Stimulated activated CD8-positive, alpha-beta memory T cell treated with anti-CD3 and anti-CD28 coated beads, Interleukin-7, amount 100 ng/mL, for 24 hours (primary cell): ENCODE measurements around the gene USP9X.
"Not testable (repeated sequence)": the region's sequence is repeated elsewhere in the genome, so short reads cannot be mapped to it uniquely, and the experiment has no call there.

Experiments
- DNase-seq: peaks from one replicate; pipeline ENCODE4 v3.0.0-alpha.2; 2020; ENCODE audit warnings: low read depth

Gene USP9X

DNA sequence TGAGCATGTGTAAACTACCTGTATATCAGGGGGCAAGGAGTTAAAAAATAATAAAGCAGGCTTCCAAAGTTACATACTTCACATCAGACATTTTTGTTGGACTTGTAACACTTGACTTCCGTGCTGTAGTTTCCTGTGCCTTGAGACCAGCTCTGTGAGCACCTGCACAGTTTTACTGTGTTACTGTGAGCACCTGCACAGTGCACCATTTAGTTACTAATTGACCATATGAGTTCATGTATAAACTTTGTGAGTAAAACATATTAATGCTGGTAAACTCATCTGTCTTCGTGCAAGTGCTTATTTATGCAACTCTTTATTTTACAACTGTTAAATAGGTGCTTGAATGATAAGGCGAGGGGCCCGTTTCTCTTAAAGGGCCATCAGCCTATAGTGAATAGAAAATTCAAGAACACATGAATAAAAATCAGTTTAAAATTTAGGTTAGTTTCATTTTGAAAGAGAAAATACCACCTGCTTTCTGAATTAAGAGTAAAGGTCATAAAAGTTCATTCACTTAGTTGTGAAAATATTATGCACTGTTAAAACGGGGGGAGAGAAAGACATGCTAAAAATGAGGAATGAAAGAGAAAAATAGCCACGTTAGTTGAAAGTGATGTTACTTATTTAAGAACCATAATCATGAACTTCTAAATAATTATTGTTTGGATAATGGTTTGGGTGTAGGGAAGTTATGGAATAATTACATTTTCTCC is 42.4 kb downstream of the USP9X start:
- no peak for DNase-seq

DNA sequence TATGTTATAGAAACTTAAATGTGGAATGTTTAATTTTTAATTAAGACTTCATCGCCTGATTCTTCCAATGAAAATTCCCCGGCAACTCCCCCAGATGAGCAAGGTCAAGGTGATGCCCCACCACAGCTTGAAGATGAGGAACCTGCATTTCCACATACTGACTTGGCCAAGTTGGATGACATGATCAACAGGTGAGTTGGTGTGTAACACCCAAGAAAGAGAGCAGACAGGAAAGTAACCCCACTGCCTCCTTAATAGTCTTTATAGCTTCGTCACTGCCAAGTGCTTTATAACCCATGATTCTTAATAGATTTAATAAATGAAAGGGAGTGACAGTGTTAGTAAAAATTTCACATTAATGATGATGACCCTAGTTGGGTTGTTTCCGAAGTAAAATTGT is 43.7 kb downstream of the USP9X start:
- DNase-seq: no peak

GRCh38 chrX:41131766-41132165 is 46.5 kb downstream of the USP9X start:
- DNase-seq: no peak

DNA sequence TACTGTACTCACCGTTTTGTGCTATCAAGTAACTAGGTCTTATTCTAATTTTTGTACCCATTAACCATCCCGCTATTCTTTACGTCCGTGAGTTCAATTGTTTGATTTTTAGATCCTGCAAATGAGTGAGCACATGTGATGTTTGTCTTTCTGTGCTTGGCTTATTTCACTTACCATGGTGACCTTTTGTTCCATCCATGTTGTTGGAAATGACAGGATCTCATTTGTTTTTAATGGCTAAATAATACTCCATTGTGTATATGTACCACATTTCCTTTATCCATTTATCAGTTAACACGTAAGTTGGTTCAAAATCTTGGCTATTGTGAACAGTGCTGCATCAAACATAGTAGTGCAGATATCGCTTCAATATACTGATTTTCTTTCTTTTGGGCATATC is 48.3 kb downstream of the USP9X start:
- DNase-seq: no peak

DNA sequence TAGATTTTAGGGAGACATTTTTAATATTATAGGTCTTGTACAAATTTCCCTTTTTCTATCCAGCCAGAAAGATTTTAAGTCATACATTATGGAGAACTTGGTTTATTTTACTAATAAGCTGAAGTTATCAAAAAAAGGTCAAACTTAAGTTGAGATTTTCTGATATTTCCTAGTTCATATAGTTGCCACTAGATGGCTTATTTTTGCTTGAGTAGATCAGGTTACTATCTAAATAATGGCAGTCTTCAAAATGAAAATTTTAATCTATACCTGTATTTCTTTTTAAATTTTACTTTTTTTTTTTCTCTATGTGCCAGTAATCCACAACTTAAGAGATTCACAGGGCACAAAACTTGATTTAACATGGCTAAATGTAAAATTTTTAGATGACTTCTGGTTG is 52.3 kb downstream of the USP9X start:
- no peak for DNase-seq

GRCh38 chrX:41142130-41142910 is 57.1 kb downstream of the USP9X start:
- no peak for DNase-seq

DNA sequence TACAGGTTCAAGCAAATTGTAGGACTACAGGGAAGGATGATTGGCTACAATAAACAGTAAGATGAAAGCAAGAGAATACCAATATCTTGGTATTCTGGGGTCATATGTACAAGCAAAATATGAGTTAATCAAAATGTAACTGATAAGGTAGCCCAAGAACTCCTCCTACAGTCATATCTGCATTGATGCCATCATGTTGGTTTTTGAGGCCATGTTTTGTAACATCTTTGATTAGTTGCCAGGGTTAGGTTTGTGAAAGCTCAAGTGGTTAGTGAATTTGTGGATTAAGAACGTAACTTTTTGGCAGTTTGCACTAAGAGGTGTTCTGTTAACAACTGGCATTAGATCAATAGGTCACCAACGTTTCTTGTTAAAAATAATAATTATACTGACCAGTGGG is 59.6 kb downstream of the USP9X start:
- DNase-seq: no peak

- no peak for DNase-seq
These were observed 60.8 kb downstream of the USP9X start for GRCh38 chrX:41145920-41146608.

DNA sequence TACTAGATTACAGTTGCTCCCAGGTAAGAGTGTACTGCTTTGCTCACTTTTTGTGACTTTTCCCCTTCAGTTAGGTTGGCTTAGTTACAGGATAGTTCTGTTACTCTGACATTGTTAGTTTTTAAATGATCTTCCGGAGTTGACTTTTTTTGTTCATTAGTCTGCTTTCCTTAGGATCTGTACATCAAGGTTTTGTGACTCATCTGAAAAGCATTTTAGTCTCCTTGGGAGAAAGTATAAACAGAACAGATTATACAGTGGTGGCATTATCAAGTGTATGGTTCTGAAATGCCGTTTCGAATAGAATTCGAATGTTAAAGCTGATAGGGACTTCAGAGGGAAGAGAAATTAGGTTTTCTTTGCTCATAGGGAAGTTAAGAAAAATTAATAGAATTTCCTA is 63.3 kb downstream of the USP9X start:
- DNase-seq: no peak

DNA sequence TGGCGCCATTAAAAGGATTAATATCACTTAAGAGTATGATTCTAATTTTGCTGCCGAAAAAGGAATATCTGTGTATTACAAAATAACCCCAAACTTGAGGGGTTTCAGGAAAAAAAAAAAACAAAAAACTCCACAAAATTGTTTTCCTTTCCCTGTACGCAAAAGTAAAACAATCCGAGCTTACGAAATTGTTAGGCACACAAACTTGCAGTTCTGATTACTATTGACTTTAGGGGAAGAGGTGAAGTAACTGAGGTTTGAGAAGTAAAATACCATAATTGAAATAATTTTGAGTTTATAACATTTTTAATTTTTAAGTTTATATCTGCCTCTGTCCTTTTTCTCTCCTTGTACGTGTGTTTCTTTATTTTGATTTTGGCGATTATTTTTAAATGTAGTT is 64.8 kb downstream of the USP9X start:
- no peak for DNase-seq

GRCh38 chrX:41151726-41152125 is 66.5 kb downstream of the USP9X start:
- not testable (repeated sequence) for DNase-seq

DNA sequence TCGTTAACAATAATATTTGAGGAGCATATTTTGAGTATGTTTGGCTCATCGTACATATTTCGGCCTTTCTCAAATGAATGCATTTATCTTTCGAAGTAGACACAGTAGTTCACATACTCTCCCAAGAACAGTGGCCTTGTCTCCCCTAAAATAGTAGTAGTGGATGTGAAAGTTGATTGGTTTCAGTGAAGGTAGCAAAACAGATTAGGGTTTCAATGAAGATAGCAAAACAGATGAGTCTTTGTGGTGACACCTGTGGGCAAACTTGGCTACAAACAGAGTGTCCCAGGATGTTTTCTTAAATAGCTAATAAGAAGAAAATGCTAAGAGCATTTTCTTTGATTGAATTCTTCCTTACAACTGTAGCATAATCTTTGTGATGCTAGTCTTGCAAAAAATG is 67.0 kb downstream of the USP9X start:
- no peak for DNase-seq

GRCh38 chrX:41153448-41153847 is 68.2 kb downstream of the USP9X start:
- DNase-seq: no peak

DNA sequence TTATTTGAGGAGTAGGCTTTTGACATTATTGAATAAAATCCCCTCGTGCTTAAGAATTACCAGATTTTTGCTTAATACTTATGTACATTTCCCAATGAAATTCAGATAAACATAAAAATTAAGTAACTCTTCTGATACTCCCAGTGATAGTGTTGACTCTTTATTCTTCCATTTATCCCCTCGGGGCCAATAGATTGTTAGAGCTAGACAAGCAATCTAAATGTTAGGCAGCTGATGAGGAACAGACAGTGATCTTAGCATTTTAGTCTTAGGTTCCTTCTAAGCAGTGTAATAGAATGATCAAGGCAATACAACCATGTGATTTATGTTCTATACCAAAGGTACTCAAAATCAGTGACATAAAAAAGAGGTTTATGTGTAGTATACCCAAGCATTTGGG is 68.7 kb downstream of the USP9X start:
- no peak for DNase-seq

GRCh38 chrX:41164449-41164848 is 79.2 kb downstream of the USP9X start:
- no peak for DNase-seq

- no peak for DNase-seq
These were observed 82.6 kb downstream of the USP9X start for GRCh38 chrX:41167888-41168287.

DNA sequence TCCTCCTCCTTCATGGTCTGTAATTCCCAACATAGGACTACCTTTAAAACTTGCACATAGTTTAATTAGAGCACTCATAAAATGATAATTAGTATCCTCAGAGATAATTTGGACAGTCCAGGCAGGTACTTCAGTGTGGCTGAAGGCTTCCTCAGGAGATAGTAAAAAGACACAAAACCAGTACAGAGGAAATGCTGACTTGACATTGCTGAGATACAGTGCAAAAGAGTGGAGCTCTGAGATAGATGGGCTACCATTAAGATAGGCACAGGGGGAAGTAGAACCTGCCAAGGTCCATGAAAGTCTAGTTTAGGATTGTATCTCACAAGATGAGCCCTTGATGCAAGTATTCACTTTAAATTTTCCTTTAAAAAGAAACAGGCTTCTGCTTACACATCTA is 91.0 kb downstream of the USP9X start:
- DNase-seq: no peak

GRCh38 chrX:41177297-41177696 is 92.1 kb downstream of the USP9X start:
- no peak for DNase-seq

- DNase-seq: no peak
These were observed 93.0 kb downstream of the USP9X start for GRCh38 chrX:41178201-41178600.

- no peak for DNase-seq
These were observed 95.1 kb downstream of the USP9X start for GRCh38 chrX:41180194-41180908.

DNA sequence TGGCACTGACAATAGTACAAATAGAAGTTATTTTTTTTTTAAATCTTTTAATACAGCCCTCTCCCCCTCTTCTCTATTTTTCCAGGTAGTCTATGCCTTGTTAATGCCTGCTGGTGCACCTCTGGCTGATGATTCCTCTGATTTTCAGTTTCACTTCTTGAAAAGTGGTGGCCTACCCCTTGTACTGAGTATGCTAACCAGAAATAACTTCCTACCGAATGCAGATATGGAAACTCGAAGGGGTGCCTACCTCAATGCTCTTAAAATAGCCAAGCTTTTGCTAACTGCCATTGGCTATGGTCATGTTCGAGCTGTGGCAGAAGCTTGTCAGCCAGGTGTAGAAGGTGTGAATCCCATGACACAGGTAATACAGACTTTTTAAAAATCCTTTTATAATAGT is 99.1 kb downstream of the USP9X start:
- DNase-seq: no peak

- not testable (repeated sequence) for DNase-seq
These were observed 101.7 kb downstream of the USP9X start for GRCh38 chrX:41186946-41187345.
